CD4-positive, alpha-beta T cell treated with Interleukin-4 for 1 hour (primary cell): Measurements from ENCODE around the gene GLRX5.
A peak's percentile ranks its signal among the peaks of the same experiment; 100 is the strongest.

Experiments
- DNase-seq, 2 donors: peaks; one replicate each; pipeline ENCODE4 v3.0.0-alpha.2; 2020 to 2022

Gene GLRX5

GRCh38 chr14:95518045-95518751 is 16.7 kb upstream of the GLRX5 start:
- DNase-seq = peak in 1 of 2 donors; percentile 26

GRCh38 chr14:95519699-95520098 is 15.2 kb upstream of the GLRX5 start:
- peak; percentile 70 to 72 for DNase-seq

GRCh38 chr14:95520346-95520745 is 14.5 kb upstream of the GLRX5 start:
- peak; percentile 32 to 60 for DNase-seq

- no peak for DNase-seq
Observed at GRCh38 chr14:95521001-95521400, 13.8 kb upstream of the GLRX5 start.

- no peak for DNase-seq
Observed at GRCh38 chr14:95522116-95522515, 12.7 kb upstream of the GLRX5 start.

- DNase-seq = no peak
Observed at GRCh38 chr14:95522556-95522955, 12.3 kb upstream of the GLRX5 start.

GRCh38 chr14:95523051-95523814 is 11.6 kb upstream of the GLRX5 start:
- DNase-seq = peak; percentile 49 to 58

GRCh38 chr14:95523815-95524448 is 10.9 kb upstream of the GLRX5 start:
- peak; percentile 52 to 64 for DNase-seq

GRCh38 chr14:95524706-95525512 is 9.9 kb upstream of the GLRX5 start:
- no peak for DNase-seq

GRCh38 chr14:95525999-95526398 is 8.9 kb upstream of the GLRX5 start:
- no peak for DNase-seq

GRCh38 chr14:95526483-95527386 is 8.1 kb upstream of the GLRX5 start:
- DNase-seq = no peak

- peak; percentile 42 to 69 for DNase-seq
Observed at GRCh38 chr14:95527387-95528002, 7.4 kb upstream of the GLRX5 start.

GRCh38 chr14:95529216-95529615 is 5.6 kb upstream of the GLRX5 start:
- no peak for DNase-seq

- no peak for DNase-seq
Observed at GRCh38 chr14:95530473-95531276, 4.2 kb upstream of the GLRX5 start.

- no peak for DNase-seq
Observed at GRCh38 chr14:95531473-95531872, 3.4 kb upstream of the GLRX5 start.

- no peak for DNase-seq
Observed at GRCh38 chr14:95531969-95532368, 2.9 kb upstream of the GLRX5 start.

GRCh38 chr14:95533391-95533821 is 1.4 kb upstream of the GLRX5 start:
- peak in 1 of 2 donors; percentile 19 for DNase-seq

GRCh38 chr14:95533822-95534221 is 1.0 kb upstream of the GLRX5 start:
- no peak for DNase-seq

- DNase-seq = no peak
Observed at GRCh38 chr14:95535226-95536021, 574 bp downstream of the GLRX5 start.
